PFSK-1 (cell line): ENCODE measurements around the gene KCTD5.

Source experiments
- POLR2AphosphoS5 ChIP-seq: IDR thresholded peaks from 2 replicates; pipeline ENCODE4 v1.6.1; 2012; ENCODE audit warnings: low read depth, mild to moderate bottlenecking, control low read depth, low read length, moderate library complexity
- REST ChIP-seq, 2 experiments: IDR thresholded peaks; 2 replicates each; pipeline versions ENCODE4 v1.6.1 to v1.8.0; 2011 to 2012; ENCODE audit warnings: low read depth in 2 of 2, low read length in 2 of 2, control low read depth in 1 of 2, inconsistent platforms in 1 of 2, mild to moderate bottlenecking in 1 of 2, moderate library complexity in 1 of 2; ENCODE audit not compliant: insufficient read depth in 1 of 2

- TF ChIP-seq REST (IDR thresholded peaks at IDR 0.05; ENCODE audit: insufficient read depth in 1 of 2, low read depth in 2 of 2, low read length in 2 of 2): no peak
- no peak for TF ChIP-seq POLR2AphosphoS5
These were observed 69.3 kb downstream of the KCTD5 start for GRCh38 chr16:2751577-2752034.
